Measurements from ENCODE around the gene DNER.

Gene DNER

DNA sequence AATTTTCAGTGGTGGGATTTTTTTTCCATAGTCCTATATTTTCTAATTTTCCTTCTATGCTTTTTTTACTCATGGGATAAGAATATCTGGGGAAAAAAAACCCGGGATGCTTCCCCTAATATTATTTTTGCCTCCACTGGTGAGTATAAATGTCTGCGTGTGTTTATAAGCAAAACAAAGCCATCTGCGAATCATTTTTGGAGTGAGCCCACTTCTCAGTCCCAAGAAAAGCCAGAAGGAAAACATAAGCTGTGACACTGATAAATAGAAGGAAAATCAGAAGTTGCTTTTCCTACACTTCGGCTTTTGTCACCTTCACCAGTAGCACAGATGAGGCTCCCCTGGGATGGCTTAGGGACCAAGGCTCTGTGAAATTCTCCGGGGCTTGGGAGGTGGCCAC, 308.6 kb downstream of the DNER start:
- no peak overlapping the region for H3K27ac ChIP-seq (ENCODE audit: insufficient read depth in 1 of 2, low read depth in 1 of 2, low read length in 2 of 2, poor library complexity in 1 of 2, severe bottlenecking in 2 of 2)
- H3K4me3 ChIP-seq (ENCODE audit: control insufficient read depth in 1 of 7, extremely low read depth in 1 of 7, insufficient read depth in 4 of 7, low read depth in 2 of 7, low read length in 6 of 7), result no peak overlapping the region
- CTCF ChIA-PET, result no interaction called here
- peaks cover 0 to 2% (median 0%) of the 10 kb centered on the region in 5 experiments for H3K27me3 ChIP-seq (replicated peaks in 2 of 5; ENCODE audit: control insufficient read depth in 4 of 5, insufficient read depth in 5 of 5, low read length in 4 of 5)
- H3K36me3 ChIP-seq (ENCODE audit: control insufficient read depth in 4 of 4, insufficient read depth in 4 of 4, low read length in 3 of 4), result no peaks in the 10 kb centered on the region
- no peak for DNase-seq
- H3K4me1 ChIP-seq (ENCODE audit: control extremely low read depth in 1 of 4, control insufficient read depth in 4 of 4, insufficient read depth in 4 of 4, low read length in 3 of 4), result no peaks in the 10 kb centered on the region
- POLR2A ChIA-PET, result no interaction called here
- WGBS (ENCODE audit: insufficient coverage), result 93% methylated on average over 5 of the region's 5 CpGs
- no peaks in the 10 kb centered on the region for H3K9me3 ChIP-seq (ENCODE audit: control extremely low read depth in 1 of 5, control insufficient read depth in 4 of 5, insufficient read depth in 2 of 5, low read depth in 1 of 5, low read length in 4 of 5)

DNA sequence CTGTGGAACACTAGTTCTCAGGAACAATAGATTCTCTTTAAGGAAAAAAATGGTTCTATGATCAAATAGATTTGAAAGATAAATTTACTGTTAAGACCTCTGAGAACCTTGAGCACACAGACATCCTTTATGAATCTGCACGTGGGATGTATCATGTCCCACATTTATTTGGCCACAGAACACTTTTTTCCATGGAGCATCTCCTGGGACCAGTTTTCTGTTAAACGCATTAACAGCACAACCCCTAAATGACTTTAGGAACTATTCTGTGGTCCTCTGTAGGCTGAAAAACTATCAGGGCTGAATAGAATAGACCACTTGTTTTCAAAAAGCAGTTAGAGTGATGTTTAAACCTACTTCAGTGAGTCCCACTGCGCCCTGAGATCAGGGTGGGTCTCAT, 311.1 kb downstream of the DNER start:
- Histone ChIP-seq H3K27me3 (replicated peaks in 2 of 5; ENCODE audit: control insufficient read depth in 4 of 5, insufficient read depth in 5 of 5, low read length in 4 of 5) (peaks cover 0 to 2% (median 0%) of the 10 kb centered on the region in 5 experiments), H3K9me3 (ENCODE audit: control extremely low read depth in 1 of 5, control insufficient read depth in 4 of 5, insufficient read depth in 2 of 5, low read depth in 1 of 5, low read length in 4 of 5) (no peaks in the 10 kb centered on the region), H3K36me3 (ENCODE audit: control insufficient read depth in 4 of 4, insufficient read depth in 4 of 4, low read length in 3 of 4) (no peaks in the 10 kb centered on the region), H3K4me3 (ENCODE audit: control insufficient read depth in 1 of 7, extremely low read depth in 1 of 7, insufficient read depth in 4 of 7, low read depth in 2 of 7, low read length in 6 of 7) (no peak overlapping the region), H3K4me1 (ENCODE audit: control extremely low read depth in 1 of 4, control insufficient read depth in 4 of 4, insufficient read depth in 4 of 4, low read length in 3 of 4) (no peaks in the 10 kb centered on the region), H3K27ac (ENCODE audit: insufficient read depth in 1 of 2, low read depth in 1 of 2, low read length in 2 of 2, poor library complexity in 1 of 2, severe bottlenecking in 2 of 2) (no peak overlapping the region)
- POLR2A ChIA-PET, result no interaction called here
- no CpG with 5 or more reads among the region's 3 CpGs for WGBS (ENCODE audit: insufficient coverage)
- CTCF ChIA-PET, result no interaction called here
- DNase-seq, result no peak

DNA sequence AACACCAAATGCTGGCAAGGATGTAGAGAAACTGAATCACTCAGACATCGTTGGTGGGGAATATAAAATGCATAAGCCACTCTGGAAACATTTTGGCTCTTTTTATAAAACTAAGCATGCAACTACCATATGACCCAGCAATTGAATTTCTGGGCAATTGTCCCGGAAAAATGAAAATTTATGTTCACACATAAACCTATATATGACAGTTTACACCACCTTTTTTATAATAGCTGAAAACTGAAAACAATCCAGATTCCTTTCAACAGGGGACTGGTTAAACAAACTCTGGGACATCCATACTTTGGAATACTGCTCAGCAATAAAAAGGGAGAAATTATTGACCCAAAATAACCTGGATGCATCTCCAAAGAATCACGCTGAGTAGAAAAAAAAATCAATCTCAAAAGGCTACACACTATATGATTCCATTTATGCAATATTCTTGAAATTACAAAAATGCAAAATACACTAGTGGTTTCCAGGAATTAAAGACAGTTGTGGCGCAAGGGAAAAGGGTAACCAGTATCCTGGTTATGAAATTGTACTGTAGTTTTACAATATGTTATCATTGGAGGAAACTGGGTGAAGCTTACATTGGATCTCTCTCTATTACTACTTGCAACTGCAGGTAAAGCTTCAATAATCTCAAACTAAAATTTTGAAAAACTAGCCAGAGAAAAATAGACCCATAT, 313.0 kb downstream of the DNER start:
- ChIA-PET POLR2A (no interaction called here), CTCF (no interaction called here)
- WGBS (ENCODE audit: insufficient coverage), result 100% methylated on average over 2 of the region's 4 CpGs
- H3K4me3 ChIP-seq (ENCODE audit: control insufficient read depth in 1 of 7, extremely low read depth in 1 of 7, insufficient read depth in 4 of 7, low read depth in 2 of 7, low read length in 6 of 7), result no peak overlapping the region
- H3K4me1 ChIP-seq (ENCODE audit: control extremely low read depth in 1 of 4, control insufficient read depth in 4 of 4, insufficient read depth in 4 of 4, low read length in 3 of 4), result no peaks in the 10 kb centered on the region
- H3K9me3 ChIP-seq (ENCODE audit: control extremely low read depth in 1 of 5, control insufficient read depth in 4 of 5, insufficient read depth in 2 of 5, low read depth in 1 of 5, low read length in 4 of 5), result no peaks in the 10 kb centered on the region
- no peak for DNase-seq
- no peaks in the 10 kb centered on the region for H3K36me3 ChIP-seq (ENCODE audit: control insufficient read depth in 4 of 4, insufficient read depth in 4 of 4, low read length in 3 of 4)
- peaks cover 0 to 2% (median 0%) of the 10 kb centered on the region in 5 experiments for H3K27me3 ChIP-seq (replicated peaks in 2 of 5; ENCODE audit: control insufficient read depth in 4 of 5, insufficient read depth in 5 of 5, low read length in 4 of 5)
- H3K27ac ChIP-seq (ENCODE audit: insufficient read depth in 1 of 2, low read depth in 1 of 2, low read length in 2 of 2, poor library complexity in 1 of 2, severe bottlenecking in 2 of 2), result no peak overlapping the region

DNA sequence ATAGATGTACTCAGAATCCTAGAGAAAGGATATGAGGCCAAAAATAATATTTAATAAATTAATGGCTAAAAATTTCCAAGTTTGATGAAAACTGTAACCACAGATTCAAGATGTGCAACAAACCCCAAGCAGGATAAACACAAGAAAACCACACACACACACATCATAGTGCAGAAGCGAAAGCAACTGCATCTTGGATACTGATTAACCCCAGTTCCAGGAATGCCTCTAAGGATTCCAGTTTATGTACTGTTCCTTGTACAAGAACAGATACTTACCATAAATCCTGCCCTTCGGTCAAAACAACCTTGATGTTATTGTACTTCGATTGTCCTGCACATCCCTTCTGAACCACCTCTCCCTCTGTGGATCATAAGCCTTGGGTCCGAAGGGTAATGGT, 320.4 kb downstream of the DNER start:
- Histone ChIP-seq H3K36me3 (ENCODE audit: control insufficient read depth in 4 of 4, insufficient read depth in 4 of 4, low read length in 3 of 4) (no peaks in the 10 kb centered on the region), H3K27ac (ENCODE audit: insufficient read depth in 1 of 2, low read depth in 1 of 2, low read length in 2 of 2, poor library complexity in 1 of 2, severe bottlenecking in 2 of 2) (no peak overlapping the region), H3K4me1 (ENCODE audit: control extremely low read depth in 1 of 4, control insufficient read depth in 4 of 4, insufficient read depth in 4 of 4, low read length in 3 of 4) (no peaks in the 10 kb centered on the region), H3K4me3 (ENCODE audit: control insufficient read depth in 1 of 7, extremely low read depth in 1 of 7, insufficient read depth in 4 of 7, low read depth in 2 of 7, low read length in 6 of 7) (no peak overlapping the region), H3K9me3 (ENCODE audit: control extremely low read depth in 1 of 5, control insufficient read depth in 4 of 5, insufficient read depth in 2 of 5, low read depth in 1 of 5, low read length in 4 of 5) (peaks cover 0 to 15% (median 3%) of the 10 kb centered on the region in 5 experiments), H3K27me3 (replicated peaks in 2 of 5; ENCODE audit: control insufficient read depth in 4 of 5, insufficient read depth in 5 of 5, low read length in 4 of 5) (no peaks in the 10 kb centered on the region)
- ChIA-PET POLR2A (no interaction called here), CTCF (no interaction called here)
- WGBS (ENCODE audit: insufficient coverage), result 80% methylated on average over 1 of the region's 4 CpGs
- no peak for DNase-seq

DNA sequence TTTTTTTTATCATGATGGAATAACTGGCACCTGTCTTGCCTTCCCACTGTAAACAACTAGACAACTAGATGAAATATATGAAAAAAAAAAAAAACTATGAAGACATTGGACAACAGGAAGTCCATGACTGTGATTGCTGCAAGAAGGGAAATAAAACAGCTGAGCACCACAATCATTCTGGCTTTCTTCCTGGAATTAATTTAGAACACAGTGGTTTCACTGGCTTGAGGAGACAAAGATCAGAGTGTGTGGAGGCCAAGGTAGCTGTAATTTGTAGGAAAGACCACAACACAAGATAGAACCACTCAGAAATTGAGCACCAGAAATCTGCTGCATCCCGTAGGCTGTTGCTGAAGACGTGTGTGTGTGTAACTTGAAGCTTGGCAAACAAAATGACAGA, 322.2 kb downstream of the DNER start:
- Histone ChIP-seq H3K4me3 (ENCODE audit: control insufficient read depth in 1 of 7, extremely low read depth in 1 of 7, insufficient read depth in 4 of 7, low read depth in 2 of 7, low read length in 6 of 7) (no peak overlapping the region), H3K9me3 (ENCODE audit: control extremely low read depth in 1 of 5, control insufficient read depth in 4 of 5, insufficient read depth in 2 of 5, low read depth in 1 of 5, low read length in 4 of 5) (peaks cover 0 to 15% (median 3%) of the 10 kb centered on the region in 5 experiments), H3K27ac (ENCODE audit: insufficient read depth in 1 of 2, low read depth in 1 of 2, low read length in 2 of 2, poor library complexity in 1 of 2, severe bottlenecking in 2 of 2) (no peak overlapping the region), H3K4me1 (ENCODE audit: control extremely low read depth in 1 of 4, control insufficient read depth in 4 of 4, insufficient read depth in 4 of 4, low read length in 3 of 4) (no peaks in the 10 kb centered on the region), H3K27me3 (replicated peaks in 2 of 5; ENCODE audit: control insufficient read depth in 4 of 5, insufficient read depth in 5 of 5, low read length in 4 of 5) (no peaks in the 10 kb centered on the region), H3K36me3 (ENCODE audit: control insufficient read depth in 4 of 4, insufficient read depth in 4 of 4, low read length in 3 of 4) (no peaks in the 10 kb centered on the region)
- no peak for DNase-seq
- WGBS (ENCODE audit: insufficient coverage), result 95% methylated on average over 2 of the region's 2 CpGs
- ChIA-PET CTCF (no interaction called here), POLR2A (no interaction called here)

DNA sequence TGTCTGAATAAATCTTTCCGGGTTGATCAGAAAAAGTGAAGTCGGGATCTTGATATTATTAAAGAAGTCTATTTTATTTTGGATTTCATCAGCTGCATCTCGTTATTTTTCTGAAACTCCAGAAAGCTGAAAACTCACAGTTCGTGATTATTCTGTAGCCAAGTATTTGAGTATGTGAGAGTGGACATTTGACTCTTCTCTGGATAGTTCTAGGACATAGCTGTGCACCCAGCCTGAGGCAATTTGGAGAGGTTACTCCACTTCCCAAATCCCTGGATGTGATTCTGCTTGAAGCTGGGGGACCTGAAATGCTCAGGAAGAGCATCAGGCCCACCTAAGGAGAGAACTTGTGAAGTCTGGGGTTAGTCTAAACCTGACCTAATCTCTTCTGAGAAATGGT, 325.6 kb downstream of the DNER start:
- 100% methylated on average over 2 of the region's 4 CpGs for WGBS (ENCODE audit: insufficient coverage)
- Histone ChIP-seq H3K4me3 (ENCODE audit: control insufficient read depth in 1 of 7, extremely low read depth in 1 of 7, insufficient read depth in 4 of 7, low read depth in 2 of 7, low read length in 6 of 7) (no peak overlapping the region), H3K4me1 (ENCODE audit: control extremely low read depth in 1 of 4, control insufficient read depth in 4 of 4, insufficient read depth in 4 of 4, low read length in 3 of 4) (no peaks in the 10 kb centered on the region), H3K9me3 (ENCODE audit: control extremely low read depth in 1 of 5, control insufficient read depth in 4 of 5, insufficient read depth in 2 of 5, low read depth in 1 of 5, low read length in 4 of 5) (peaks cover 0 to 5% (median 2%) of the 10 kb centered on the region in 5 experiments), H3K27ac (ENCODE audit: insufficient read depth in 1 of 2, low read depth in 1 of 2, low read length in 2 of 2, poor library complexity in 1 of 2, severe bottlenecking in 2 of 2) (no peak overlapping the region), H3K36me3 (ENCODE audit: control insufficient read depth in 4 of 4, insufficient read depth in 4 of 4, low read length in 3 of 4) (no peaks in the 10 kb centered on the region), H3K27me3 (replicated peaks in 2 of 5; ENCODE audit: control insufficient read depth in 4 of 5, insufficient read depth in 5 of 5, low read length in 4 of 5) (no peaks in the 10 kb centered on the region)
- no peak for DNase-seq
- POLR2A ChIA-PET, result no interaction called here
- CTCF ChIA-PET, result no interaction called here

DNA sequence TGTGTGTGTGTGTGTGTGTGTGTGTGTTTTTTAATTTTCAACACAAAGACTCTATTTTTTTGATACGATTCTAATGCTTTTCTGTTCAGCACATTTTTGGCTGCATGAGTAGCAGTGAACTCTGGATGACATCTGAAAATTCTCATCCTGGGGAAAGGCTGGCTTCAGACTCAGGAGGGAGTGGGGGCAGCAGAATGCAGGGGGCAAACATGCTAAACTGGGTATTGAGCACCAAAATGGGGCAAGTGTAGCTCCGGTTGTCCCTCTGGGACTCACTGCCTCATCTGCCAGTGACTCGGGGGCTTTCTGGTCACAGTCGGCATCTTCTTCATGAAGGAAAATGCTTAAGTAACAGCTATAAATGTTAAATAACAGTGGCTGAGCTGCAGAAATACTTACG, 326.5 kb downstream of the DNER start:
- no peaks in the 10 kb centered on the region for H3K27me3 ChIP-seq (replicated peaks in 2 of 5; ENCODE audit: control insufficient read depth in 4 of 5, insufficient read depth in 5 of 5, low read length in 4 of 5)
- ChIA-PET CTCF (no interaction called here), POLR2A (no interaction called here)
- H3K9me3 ChIP-seq (ENCODE audit: control extremely low read depth in 1 of 5, control insufficient read depth in 4 of 5, insufficient read depth in 2 of 5, low read depth in 1 of 5, low read length in 4 of 5), result peaks cover 0 to 5% (median 2%) of the 10 kb centered on the region in 5 experiments
- DNase-seq, result no peak
- H3K4me1 ChIP-seq (ENCODE audit: control extremely low read depth in 1 of 4, control insufficient read depth in 4 of 4, insufficient read depth in 4 of 4, low read length in 3 of 4), result no peaks in the 10 kb centered on the region
- no peak overlapping the region for H3K4me3 ChIP-seq (ENCODE audit: control insufficient read depth in 1 of 7, extremely low read depth in 1 of 7, insufficient read depth in 4 of 7, low read depth in 2 of 7, low read length in 6 of 7)
- WGBS (ENCODE audit: insufficient coverage), result 98% methylated on average over 4 of the region's 5 CpGs
- H3K36me3 ChIP-seq (ENCODE audit: control insufficient read depth in 4 of 4, insufficient read depth in 4 of 4, low read length in 3 of 4), result no peaks in the 10 kb centered on the region
- H3K27ac ChIP-seq (ENCODE audit: insufficient read depth in 1 of 2, low read depth in 1 of 2, low read length in 2 of 2, poor library complexity in 1 of 2, severe bottlenecking in 2 of 2), result no peak overlapping the region

Measured in common myeloid progenitor, CD34-positive (primary cell).